ENCODE results near the gene DCST1. TPM values are rescaled to one million over a fixed set of nuclear protein-coding genes. Genes with fewer than 3 reads are reported as not detected.

Gene DCST1
- total and polyA plus RNA-seq, 2 of the 8 experiments (the other 6 are each of a cell fraction or from before 2014, with no cell fraction given) = not detected

DNA sequence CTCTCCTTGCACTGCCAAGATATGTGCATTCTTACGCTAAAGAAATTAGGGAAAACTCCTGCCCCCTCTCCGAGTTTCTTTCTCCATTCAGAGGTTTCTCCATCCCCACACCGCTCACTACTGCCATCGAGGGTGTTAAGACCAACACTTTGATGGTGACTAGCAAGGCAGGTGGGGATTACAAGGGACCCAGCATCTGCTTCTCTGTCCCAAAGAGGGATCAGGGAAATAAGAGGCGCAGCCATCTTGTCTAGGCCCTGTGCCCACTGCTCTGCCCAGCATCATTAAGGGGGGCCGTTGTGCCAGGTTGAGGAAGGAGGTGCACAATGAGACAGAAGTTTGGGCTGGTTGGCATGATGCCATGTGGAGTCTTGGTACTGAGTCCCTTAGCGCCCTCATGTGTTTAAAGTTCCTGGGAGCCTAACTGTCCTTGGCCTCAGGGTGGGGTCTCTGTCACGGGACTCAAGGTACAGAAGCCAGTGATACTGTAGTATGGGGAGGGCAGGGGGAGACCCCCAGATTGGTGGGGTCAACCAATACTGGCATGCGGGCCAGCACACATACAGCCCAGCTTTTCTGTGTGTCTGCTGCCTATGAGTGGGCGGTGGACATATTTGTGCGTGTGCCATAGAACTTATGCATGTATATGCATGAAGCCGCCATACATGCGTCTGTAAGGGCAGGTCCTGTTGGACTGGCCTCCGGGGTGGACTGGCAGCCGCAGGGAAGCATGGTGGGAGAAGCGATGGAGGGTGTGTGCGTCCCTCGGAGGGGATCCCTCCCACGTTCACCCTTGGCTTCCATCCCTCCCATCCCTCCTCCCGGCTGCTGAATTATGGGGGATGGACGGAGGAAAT lies 50.5 kb downstream of the DCST1 start (continued):
- TF ChIP-seq RNF2 (IDR thresholded peaks at IDR 0.05; ENCODE audit: borderline replicate concordance, low read depth, low read length, missing control alignments, poor library complexity, severe bottlenecking) = no peak
- no peak for TF ChIP-seq TAF1 (IDR thresholded peaks at IDR 0.05; ENCODE audit: low read depth, low read length)
- no peak for TF ChIP-seq GABPA (IDR thresholded peaks at IDR 0.05; ENCODE audit: borderline replicate concordance, insufficient read depth, low read length)
- no peak for TF ChIP-seq POLR2A (IDR thresholded peaks at IDR 0.05; ENCODE audit: control extremely low read depth in 1 of 2, low read depth in 2 of 2, low read length in 2 of 2)
